ENCODE data around the gene PPP1R17.

Gene PPP1R17

DNA sequence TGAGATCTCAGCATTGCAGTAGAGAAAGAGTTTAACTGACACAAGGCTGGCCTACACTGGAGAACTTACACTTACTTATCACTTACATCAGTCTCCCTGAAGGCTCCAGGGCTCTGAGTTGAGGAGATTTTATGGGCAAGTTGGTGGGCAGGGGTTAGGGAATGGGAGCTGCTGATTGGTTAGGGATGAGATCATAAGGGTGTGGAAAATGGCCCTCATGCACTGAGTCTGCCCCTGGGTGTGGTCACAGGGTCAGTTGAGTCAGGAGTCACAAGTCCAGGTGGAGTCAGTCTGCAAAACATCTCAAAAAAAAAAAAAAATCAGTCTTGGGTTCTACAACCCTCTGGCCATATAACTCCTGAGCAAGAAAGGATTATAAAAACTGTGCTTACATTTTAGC is 60.5 kb downstream of the PPP1R17 start:
- Histone ChIP-seq H3K27me3 (ENCODE audit: low read depth, low read length) (no peaks in the 10 kb centered on the region), H3K27ac (ENCODE audit: low read length) (no peak overlapping the region), H3K4me1 (ENCODE audit: control insufficient read depth in 1 of 2, insufficient read depth in 2 of 2, low read length in 2 of 2) (no peaks in the 10 kb centered on the region), H3K4me3 (ENCODE audit: low read depth in 1 of 2, low read length in 2 of 2) (no peak overlapping the region), H3K9me3 (ENCODE audit: control insufficient read depth in 1 of 2, low read length in 2 of 2) (no peaks in the 10 kb centered on the region), H3K36me3 (ENCODE audit: control insufficient read depth in 1 of 2, insufficient read depth in 2 of 2, low read length in 2 of 2) (no peaks in the 10 kb centered on the region)

- Histone ChIP-seq H3K36me3 (ENCODE audit: control insufficient read depth in 1 of 2, insufficient read depth in 2 of 2, low read length in 2 of 2) (no peaks in the 10 kb centered on the region), H3K27me3 (ENCODE audit: low read depth, low read length) (no peaks in the 10 kb centered on the region), H3K4me3 (ENCODE audit: low read depth in 1 of 2, low read length in 2 of 2) (no peak overlapping the region), H3K4me1 (ENCODE audit: control insufficient read depth in 1 of 2, insufficient read depth in 2 of 2, low read length in 2 of 2) (no peaks in the 10 kb centered on the region), H3K27ac (ENCODE audit: low read length) (no peak overlapping the region), H3K9me3 (ENCODE audit: control insufficient read depth in 1 of 2, low read length in 2 of 2) (no peaks in the 10 kb centered on the region)
These were observed 61.1 kb downstream of the PPP1R17 start for GRCh38 chr7:31748084-31748483.

GRCh38 chr7:31751726-31752125 is 64.7 kb downstream of the PPP1R17 start:
- Histone ChIP-seq H3K27me3 (ENCODE audit: low read depth, low read length) (no peaks in the 10 kb centered on the region), H3K27ac (ENCODE audit: low read length) (no peak overlapping the region), H3K4me3 (ENCODE audit: low read depth in 1 of 2, low read length in 2 of 2) (no peak overlapping the region), H3K4me1 (ENCODE audit: control insufficient read depth in 1 of 2, insufficient read depth in 2 of 2, low read length in 2 of 2) (no peaks in the 10 kb centered on the region), H3K9me3 (ENCODE audit: control insufficient read depth in 1 of 2, low read length in 2 of 2) (no peaks in the 10 kb centered on the region), H3K36me3 (ENCODE audit: control insufficient read depth in 1 of 2, insufficient read depth in 2 of 2, low read length in 2 of 2) (no peaks in the 10 kb centered on the region)

Data from muscle layer of duodenum (tissue), 2 donors.